H1 (cell line): ENCODE measurements around the gene MIF4GD.

Experiments used
- EP300 ChIP-seq, 2 experiments: IDR thresholded peaks; 1 replicate in 1 of 2; 2 replicates in 1 of 2; pipeline ENCODE4 v1.6.1; 2011 to 2012; ENCODE audit warnings: low read depth in 2 of 2, low read length in 2 of 2, mild to moderate bottlenecking in 2 of 2, borderline replicate concordance in 1 of 2, inconsistent platforms in 1 of 2, moderate library complexity in 1 of 2
- EZH2 ChIP-seq: fragments of 200-600 bp; sonication (generic); IDR thresholded peaks from 2 replicates; pipeline ENCODE4 v1.7.1; 2012; ENCODE audit warnings: low read depth, mild to moderate bottlenecking, moderate library complexity, low read length, inconsistent platforms; ENCODE audit not compliant: severe bottlenecking
- JUND ChIP-seq: IDR thresholded peaks from 2 replicates; pipeline ENCODE4 v1.6.1; 2011; ENCODE audit warnings: mild to moderate bottlenecking, improper control_type of control experiment, low read length
- POLR2A ChIP-seq, 2 experiments: IDR thresholded peaks; 1 replicate in 1 of 2; 2 replicates in 1 of 2; pipeline ENCODE4 v1.6.1; 2011; ENCODE audit warnings: low read depth in 2 of 2, low read length in 2 of 2, mild to moderate bottlenecking in 2 of 2; ENCODE audit errors: control extremely low read depth in 1 of 2
- POLR2AphosphoS5 ChIP-seq: IDR thresholded peaks from 2 replicates; pipeline ENCODE4 v1.6.1; 2011; ENCODE audit warnings: low read depth, low read length
- RXRA ChIP-seq: IDR thresholded peaks from 2 replicates; pipeline ENCODE4 v1.6.1; 2011; ENCODE audit warnings: low read depth, mild to moderate bottlenecking, low read length, moderate library complexity; ENCODE audit not compliant: insufficient read depth
- SP1 ChIP-seq: IDR thresholded peaks from 2 replicates; pipeline ENCODE4 v1.6.1; 2011; ENCODE audit warnings: low read depth, low read length
- TAF1 ChIP-seq: IDR thresholded peaks from 2 replicates; pipeline ENCODE4 v1.6.1; 2011; ENCODE audit warnings: mild to moderate bottlenecking, low read depth, low read length
- TCF12 ChIP-seq: IDR thresholded peaks from 2 replicates; pipeline ENCODE4 v1.6.1; 2011; ENCODE audit warnings: low read depth, mild to moderate bottlenecking, low read length
- TF ChIP-seq, protein P1 (sequence below), 3 experiments: IDR thresholded peaks; 1 replicate in 2 of 3; 2 replicates in 1 of 3; pipeline versions ENCODE4 v1.5.1 to v1.6.1; 2011; ENCODE audit warnings: low read length in 3 of 3, mild to moderate bottlenecking in 3 of 3, inconsistent platforms in 2 of 3, low read depth in 1 of 3, moderate library complexity in 1 of 3; ENCODE audit not compliant: insufficient read depth in 1 of 3; ENCODE audit errors: control extremely low read depth in 1 of 3

DNA sequence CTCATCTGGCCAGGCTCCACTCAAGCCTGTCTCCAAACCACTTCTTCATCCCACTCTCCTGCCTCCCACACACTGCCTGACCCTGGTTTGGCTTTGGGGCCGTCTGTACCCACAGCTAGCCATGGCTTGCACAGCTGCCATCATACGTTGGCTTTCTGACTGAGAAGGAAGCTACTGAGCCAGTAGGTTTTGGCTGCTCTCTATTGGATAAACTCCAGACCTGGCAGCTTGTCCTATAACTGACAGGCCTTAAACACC lies 3.9 kb downstream of the MIF4GD start:
- TF ChIP-seq RXRA (no peak), EZH2 (no peak), TAF1 (no peak), EP300 (IDR thresholded peaks at IDR 0.05; ENCODE audit: borderline replicate concordance in 1 of 2, low read depth in 2 of 2, low read length in 2 of 2) (no peak), POLR2A (IDR thresholded peaks at IDR 0.05; ENCODE audit: control extremely low read depth in 1 of 2, low read depth in 2 of 2, low read length in 2 of 2) (no peak), POLR2AphosphoS5 (no peak), TCF12 (no peak), JUND (no peak), SP1 (no peak)
- TF ChIP-seq, protein P1, sequence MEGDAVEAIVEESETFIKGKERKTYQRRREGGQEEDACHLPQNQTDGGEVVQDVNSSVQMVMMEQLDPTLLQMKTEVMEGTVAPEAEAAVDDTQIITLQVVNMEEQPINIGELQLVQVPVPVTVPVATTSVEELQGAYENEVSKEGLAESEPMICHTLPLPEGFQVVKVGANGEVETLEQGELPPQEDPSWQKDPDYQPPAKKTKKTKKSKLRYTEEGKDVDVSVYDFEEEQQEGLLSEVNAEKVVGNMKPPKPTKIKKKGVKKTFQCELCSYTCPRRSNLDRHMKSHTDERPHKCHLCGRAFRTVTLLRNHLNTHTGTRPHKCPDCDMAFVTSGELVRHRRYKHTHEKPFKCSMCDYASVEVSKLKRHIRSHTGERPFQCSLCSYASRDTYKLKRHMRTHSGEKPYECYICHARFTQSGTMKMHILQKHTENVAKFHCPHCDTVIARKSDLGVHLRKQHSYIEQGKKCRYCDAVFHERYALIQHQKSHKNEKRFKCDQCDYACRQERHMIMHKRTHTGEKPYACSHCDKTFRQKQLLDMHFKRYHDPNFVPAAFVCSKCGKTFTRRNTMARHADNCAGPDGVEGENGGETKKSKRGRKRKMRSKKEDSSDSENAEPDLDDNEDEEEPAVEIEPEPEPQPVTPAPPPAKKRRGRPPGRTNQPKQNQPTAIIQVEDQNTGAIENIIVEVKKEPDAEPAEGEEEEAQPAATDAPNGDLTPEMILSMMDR (IDR thresholded peaks at IDR 0.05; ENCODE audit: control extremely low read depth in 1 of 3, insufficient read depth in 1 of 3, low read depth in 1 of 3, low read length in 3 of 3) = no peak
